Ovary (tissue), 3 donors: ENCODE results near the gene PHLDB2.

Experiments
- CTCF ChIP-seq, 3 donors: fragments of 450-650 bp in 2 of 3; fragments of 200-600 bp in 1 of 3; IDR thresholded peaks; one replicate each; pipeline versions ENCODE4 v1.5.1 to v1.8.0; 2016 to 2022; ENCODE audit warnings: antibody characterized with exemption in 3 of 3, mild to moderate bottlenecking in 1 of 3
- EP300 ChIP-seq: sonication (generic); formaldehyde crosslinking; IDR thresholded peaks from one replicate; pipeline ENCODE4 v1.6.1; 2017; ENCODE audit warnings: antibody characterized with exemption
- POLR2A ChIP-seq: fragments of 450-650 bp; IDR thresholded peaks from one replicate; pipeline ENCODE4 v1.6.1; 2017; ENCODE audit warnings: antibody characterized with exemption, mild to moderate bottlenecking, moderate library complexity
- donor health status: DM: no; HTN: no; CAD: no.

- TF ChIP-seq CTCF (IDR thresholded peaks at IDR 0.05) (no peak), EP300 (no peak), POLR2A (no peak)
These were observed 77.3 kb downstream of the PHLDB2 start for GRCh38 chr3:111936191-111936841.
